K562 (cell line): Measurements from ENCODE around the gene STS. TPM values are rescaled to one million over a fixed set of nuclear protein-coding genes. Genes with fewer than 3 reads are reported as not detected.

Experiments
- CBX1 ChIP-seq: sonication (generic); IDR thresholded peaks from 2 replicates; pipeline ENCODE4 v1.6.1; 2016; ENCODE audit warnings: antibody characterized with exemption, low read depth, mild to moderate bottlenecking
- CEBPZ ChIP-seq: fragments of 150-350 bp; IDR thresholded peaks from 2 replicates; pipeline ENCODE4 v1.6.1; 2014; ENCODE audit warnings: low read depth, mild to moderate bottlenecking, low read length, borderline replicate concordance
- EGR1 ChIP-seq: fragments of 450-650 bp; conservative IDR thresholded peaks from 2 replicates; pipeline ENCODE4 v1.6.1; 2017; ENCODE audit warnings: mild to moderate bottlenecking
- JUND ChIP-seq, 2 experiments: IDR thresholded peaks; 2 replicates in 1 of 2; 3 replicates in 1 of 2; pipeline ENCODE4 v1.6.1; 2011; ENCODE audit warnings: borderline replicate concordance in 2 of 2, low read depth in 2 of 2, low read length in 2 of 2, improper control_type of control experiment in 1 of 2, missing biosample characterization in 1 of 2, missing genetic modification characterization in 1 of 2, missing genetic modification reagents in 1 of 2
- KDM1A ChIP-seq, 2 experiments: fragments of 450-650 bp; IDR thresholded peaks; 2 replicates each; pipeline ENCODE4 v1.6.1; 2016; ENCODE audit warnings: mild to moderate bottlenecking in 2 of 2
- MAFF ChIP-seq: IDR thresholded peaks from 2 replicates; pipeline ENCODE4 v1.6.1; 2012; ENCODE audit warnings: low read length, improper control_type of control experiment
- MBD1 ChIP-seq: fragments of 250-450 bp; sonication (Bioruptor Pico); IDR thresholded peaks from 2 replicates; pipeline ENCODE4 v1.8.0; 2022; ENCODE audit warnings: inconsistent platforms
- TEAD1 ChIP-seq, 2 experiments: fragments of 450-650 bp in 1 of 2; sonication (generic) in 1 of 2; formaldehyde crosslinking; IDR thresholded peaks; 2 replicates each; pipeline versions ENCODE4 v1.4.0 to v1.8.0; 2020 to 2022; ENCODE audit warnings: mild to moderate bottlenecking in 2 of 2, missing genetic modification reagents in 1 of 2
- ZNF311 ChIP-seq: fragments of 250-450 bp; sonication (Bioruptor Pico); IDR thresholded peaks from 2 replicates; pipeline ENCODE4 v1.4.0; 2020; ENCODE audit warnings: mild to moderate bottlenecking, moderate library complexity
- ZNF584 ChIP-seq: fragments of 200-800 bp; sonication (Bioruptor generic); IDR thresholded peaks from 2 replicates; pipeline ENCODE4 v1.6.1; 2016; ENCODE audit warnings: low read depth, mild to moderate bottlenecking, missing genetic modification characterization, missing compliant biosample characterization
- ZNF79 ChIP-seq: fragments of 250-450 bp; sonication (Bioruptor Pico); IDR thresholded peaks from 2 replicates; pipeline ENCODE4 v1.4.0; 2020; ENCODE audit warnings: low read depth, mild to moderate bottlenecking, moderate library complexity
- polyA plus RNA-seq, 8 experiments: library from polyadenylated mRNA; depleted of rRNA in 4 of 8; stranded (reverse) in 5 of 8; unstranded in 3 of 8; fragments of >200 nt; fragmentation: Nextera tagmentation in 2 of 8; fragmentation: Illumina TruSeq in 1 of 8; extraction: Ambion mirVana in 2 of 8; extraction: Trizol in 1 of 8; gene quantifications; 2 replicates each; pipeline versions ENCODE4 v1.2.1 to v1.2.3, GENCODE V29; 2011 to 2014; ENCODE audit warnings: inconsistent platforms in 1 of 8, missing spikeins in 1 of 8
- total RNA-seq, 7 experiments: library from RNA; depleted of rRNA in 6 of 7; stranded (reverse); fragments of >200 nt in 6 of 7; fragmentation: Illumina TruSeq in 2 of 7; extraction: Trizol in 2 of 7; gene quantifications; 2 replicates each; pipeline versions ENCODE4 v1.2.1 to v1.2.3, GENCODE V29; 2011 to 2021; ENCODE audit warnings: low replicate concordance in 1 of 7

Gene STS
- total and polyA plus RNA-seq, 9 of the 15 experiments (the other 6 are each of a cell fraction or from before 2014, with no cell fraction given): 0.14 to 1.3 (median 0.63) TPM

GRCh38 chrX:7110821-7111276 lies 36.7 kb upstream of the STS start (continued):
- TF ChIP-seq CEBPZ (no peak), ZNF79 (CRISPR knock-in tag) (peak; percentile 64; the same call in 1 of the 2 replicates), ZNF311 (CRISPR knock-in tag) (no peak), MBD1 (CRISPR knock-in tag) (no peak), JUND (IDR thresholded peaks at IDR 0.05; ENCODE audit: borderline replicate concordance, low read depth, low read length) (no peak), JUND (tag; IDR thresholded peaks at IDR 0.05; ENCODE audit: borderline replicate concordance, low read depth, low read length) (no peak), CBX1 (no peak), KDM1A (IDR thresholded peaks at IDR 0.05) (peak; percentile 74 to 85; a peak in 3 of 4 replicates), MAFF (no peak), EGR1 (no peak), TEAD1 (CRISPR knock-in tag; IDR thresholded peaks at IDR 0.05) (no peak), ZNF584 (CRISPR knock-in tag) (no peak)
